Measurements from ENCODE around the gene MED10. TPM values are rescaled to one million over a fixed set of nuclear protein-coding genes. Genes with fewer than 3 reads are reported as not detected.

MED10 gene
- total and polyA plus RNA-seq, 4 donors = 18.9 to 34.3 (median 31.4) TPM

DNA sequence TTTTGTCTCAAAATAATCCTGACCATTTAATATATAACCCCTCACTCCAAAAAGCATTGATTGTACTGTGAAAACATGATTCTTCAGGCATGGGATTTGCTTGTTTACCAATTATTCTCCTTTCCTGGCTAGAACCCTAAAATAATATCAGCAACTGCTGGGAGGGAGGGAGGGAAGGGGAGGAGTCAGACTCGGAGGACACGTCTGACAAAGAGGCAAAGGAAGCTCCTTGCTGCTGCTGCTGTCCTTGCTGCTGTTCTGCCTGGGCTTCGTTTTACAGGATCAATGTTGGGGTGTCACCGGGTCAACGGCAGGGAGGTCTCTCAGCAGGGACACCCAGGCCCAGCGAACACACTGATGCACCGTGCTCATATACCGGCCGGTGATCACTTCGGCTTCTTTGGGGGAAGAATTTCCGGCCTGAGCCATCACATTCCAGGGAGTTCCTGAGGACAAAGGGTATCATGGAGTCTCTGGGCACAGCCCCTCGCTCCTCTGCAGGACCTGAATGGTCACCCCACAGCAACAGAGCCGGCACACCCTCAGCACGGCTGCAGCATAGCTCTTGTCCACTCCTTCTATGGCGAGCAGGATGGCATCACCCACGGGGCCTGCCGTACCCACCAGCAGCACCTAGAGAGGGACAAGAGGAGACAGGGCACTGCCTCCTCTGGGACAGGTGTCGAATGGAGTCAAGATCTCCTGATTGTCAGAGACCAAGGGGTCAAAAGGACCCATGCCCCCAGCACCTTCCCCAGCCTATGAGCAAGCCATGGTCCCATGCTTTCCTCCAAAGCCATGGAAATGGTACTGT, 27.9 kb downstream of the MED10 start:
- Histone ChIP-seq H3K9ac (ENCODE audit: insufficient read depth in 1 of 2, low read length in 2 of 2) (no peak overlapping the region), H3K4me3 (no peak overlapping the region), H3K27ac (ENCODE audit: low read depth in 1 of 2, low read length in 1 of 2) (no peak overlapping the region), H3K9me3 (ENCODE audit: control insufficient read depth in 4 of 4, insufficient read depth in 3 of 4, low read length in 3 of 4) (no peaks in the 10 kb centered on the region), H3K27me3 (ENCODE audit: control insufficient read depth in 3 of 3, insufficient read depth in 3 of 3, low read length in 2 of 3) (no peaks in the 10 kb centered on the region), H3K36me3 (ENCODE audit: control insufficient read depth in 4 of 4, insufficient read depth in 4 of 4, low read length in 4 of 4) (no peaks in the 10 kb centered on the region), H3K4me1 (ENCODE audit: control insufficient read depth in 5 of 5, insufficient read depth in 5 of 5, low read length in 5 of 5) (no peaks in the 10 kb centered on the region)
- TF ChIP-seq, protein P1, sequence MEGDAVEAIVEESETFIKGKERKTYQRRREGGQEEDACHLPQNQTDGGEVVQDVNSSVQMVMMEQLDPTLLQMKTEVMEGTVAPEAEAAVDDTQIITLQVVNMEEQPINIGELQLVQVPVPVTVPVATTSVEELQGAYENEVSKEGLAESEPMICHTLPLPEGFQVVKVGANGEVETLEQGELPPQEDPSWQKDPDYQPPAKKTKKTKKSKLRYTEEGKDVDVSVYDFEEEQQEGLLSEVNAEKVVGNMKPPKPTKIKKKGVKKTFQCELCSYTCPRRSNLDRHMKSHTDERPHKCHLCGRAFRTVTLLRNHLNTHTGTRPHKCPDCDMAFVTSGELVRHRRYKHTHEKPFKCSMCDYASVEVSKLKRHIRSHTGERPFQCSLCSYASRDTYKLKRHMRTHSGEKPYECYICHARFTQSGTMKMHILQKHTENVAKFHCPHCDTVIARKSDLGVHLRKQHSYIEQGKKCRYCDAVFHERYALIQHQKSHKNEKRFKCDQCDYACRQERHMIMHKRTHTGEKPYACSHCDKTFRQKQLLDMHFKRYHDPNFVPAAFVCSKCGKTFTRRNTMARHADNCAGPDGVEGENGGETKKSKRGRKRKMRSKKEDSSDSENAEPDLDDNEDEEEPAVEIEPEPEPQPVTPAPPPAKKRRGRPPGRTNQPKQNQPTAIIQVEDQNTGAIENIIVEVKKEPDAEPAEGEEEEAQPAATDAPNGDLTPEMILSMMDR (IDR thresholded peaks at IDR 0.05; ENCODE audit: control extremely low read depth, extremely low read depth) = no peak
- WGBS, 2 donors = 79 to 83% methylated on average over 18 of the region's 18 CpGs
- no peak for ATAC-seq (ENCODE audit: insufficient read depth, low FRiP score)
- DNase-seq = peak in 1 of 3 donors; percentile 9

DNA sequence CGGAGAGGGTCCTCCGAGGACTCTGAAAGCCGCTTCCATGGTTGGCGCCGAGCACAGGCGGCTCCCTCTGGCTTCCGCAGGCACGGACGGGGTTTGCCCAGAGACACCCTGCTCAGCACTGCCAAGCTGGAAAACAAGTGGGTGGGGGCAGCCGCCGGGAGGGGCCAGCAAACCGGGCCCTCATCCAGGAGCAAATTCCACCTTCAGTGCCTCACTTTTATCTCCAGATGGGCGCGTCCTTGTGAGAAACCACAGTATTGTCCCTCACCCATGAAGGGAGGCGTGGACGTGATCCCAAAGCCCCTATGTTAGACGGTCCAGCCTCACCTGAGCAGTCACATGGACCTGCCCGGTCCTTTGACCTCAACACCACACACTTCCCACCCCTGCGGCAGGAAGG, 29.0 kb downstream of the MED10 start:
- 88 to 92% methylated on average over 19 of the region's 19 CpGs for WGBS, 2 donors
- no peak overlapping the region for H3K27ac ChIP-seq (ENCODE audit: low read depth in 1 of 2, low read length in 1 of 2)
- H3K9me3 ChIP-seq (ENCODE audit: control insufficient read depth in 4 of 4, insufficient read depth in 3 of 4, low read length in 3 of 4) = no peaks in the 10 kb centered on the region
- no peaks in the 10 kb centered on the region for H3K36me3 ChIP-seq (ENCODE audit: control insufficient read depth in 4 of 4, insufficient read depth in 4 of 4, low read length in 4 of 4)
- TF ChIP-seq, protein P1 (IDR thresholded peaks at IDR 0.05; ENCODE audit: control extremely low read depth, extremely low read depth) = no peak
- no peak for ATAC-seq (ENCODE audit: insufficient read depth, low FRiP score)
- H3K27me3 ChIP-seq (ENCODE audit: control insufficient read depth in 3 of 3, insufficient read depth in 3 of 3, low read length in 2 of 3) = no peaks in the 10 kb centered on the region
- no peak for DNase-seq
- no peak overlapping the region for H3K4me3 ChIP-seq
- no peak overlapping the region for H3K9ac ChIP-seq (ENCODE audit: insufficient read depth in 1 of 2, low read length in 2 of 2)
- H3K4me1 ChIP-seq (ENCODE audit: control insufficient read depth in 5 of 5, insufficient read depth in 5 of 5, low read length in 5 of 5) = no peaks in the 10 kb centered on the region

DNA sequence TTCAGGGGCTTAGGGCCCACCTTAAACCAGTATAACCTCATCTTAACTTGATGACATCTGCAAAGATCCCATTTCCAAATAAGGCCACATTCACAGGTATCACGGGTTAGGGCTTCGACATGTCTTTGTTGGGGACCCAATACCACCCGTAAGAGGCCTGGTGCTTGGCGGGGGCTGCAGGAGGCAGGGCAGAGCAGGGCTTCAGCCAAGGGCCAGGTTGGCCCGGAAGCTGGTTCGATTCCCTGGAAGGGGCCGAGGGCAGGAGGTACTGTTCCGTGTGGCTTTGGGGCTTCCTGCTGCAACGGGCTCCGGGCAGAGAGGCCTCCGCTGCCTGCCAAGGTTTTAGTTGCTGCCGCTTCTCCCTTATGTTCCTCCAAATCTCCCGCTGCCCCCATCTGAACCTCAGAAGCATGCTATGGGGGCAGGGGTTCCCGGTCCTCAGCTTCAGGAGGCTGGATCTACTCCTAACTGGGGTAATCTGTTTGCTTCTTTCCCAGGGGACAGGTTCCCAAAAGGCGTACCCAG, 29.8 kb downstream of the MED10 start:
- 93 to 97% methylated on average over 15 of the region's 15 CpGs for WGBS, 2 donors
- Histone ChIP-seq H3K27me3 (ENCODE audit: control insufficient read depth in 3 of 3, insufficient read depth in 3 of 3, low read length in 2 of 3) (no peaks in the 10 kb centered on the region), H3K4me3 (no peak overlapping the region), H3K36me3 (ENCODE audit: control insufficient read depth in 4 of 4, insufficient read depth in 4 of 4, low read length in 4 of 4) (no peaks in the 10 kb centered on the region), H3K9ac (ENCODE audit: insufficient read depth in 1 of 2, low read length in 2 of 2) (no peak overlapping the region), H3K27ac (ENCODE audit: low read depth in 1 of 2, low read length in 1 of 2) (no peak overlapping the region), H3K9me3 (ENCODE audit: control insufficient read depth in 4 of 4, insufficient read depth in 3 of 4, low read length in 3 of 4) (no peaks in the 10 kb centered on the region), H3K4me1 (ENCODE audit: control insufficient read depth in 5 of 5, insufficient read depth in 5 of 5, low read length in 5 of 5) (no peaks in the 10 kb centered on the region)
- no peak for DNase-seq
- no peak for ATAC-seq (ENCODE audit: insufficient read depth, low FRiP score)
- TF ChIP-seq, protein P1 (IDR thresholded peaks at IDR 0.05; ENCODE audit: control extremely low read depth, extremely low read depth) = no peak
